Ishikawa (cell line): Measurements from ENCODE around the gene RBM41.

Experiments used
- CEBPB ChIP-seq: IDR thresholded peaks from 2 replicates; pipeline ENCODE4 v1.6.1; 2012
- CREB1 ChIP-seq: IDR thresholded peaks from 2 replicates; pipeline ENCODE4 v1.6.1; 2012; ENCODE audit warnings: low read depth
- EP300 ChIP-seq: IDR thresholded peaks from 2 replicates; pipeline ENCODE4 v1.6.1; 2012; ENCODE audit warnings: borderline replicate concordance
- NFIC ChIP-seq: IDR thresholded peaks from 2 replicates; pipeline ENCODE4 v1.6.1; 2012
- RAD21 ChIP-seq: IDR thresholded peaks from 2 replicates; pipeline ENCODE4 v1.6.1; 2012; ENCODE audit warnings: low read depth
- REST ChIP-seq: IDR thresholded peaks from 2 replicates; pipeline ENCODE4 v1.6.1; 2012; ENCODE audit warnings: low read depth, mild to moderate bottlenecking
- TCF12 ChIP-seq: IDR thresholded peaks from 2 replicates; pipeline ENCODE4 v1.6.1; 2012; ENCODE audit warnings: low read depth
- USF1 ChIP-seq: IDR thresholded peaks from 2 replicates; pipeline ENCODE4 v1.6.1; 2012
- YY1 ChIP-seq: IDR thresholded peaks from 2 replicates; pipeline ENCODE4 v1.6.1; 2012; ENCODE audit warnings: low read depth
- ZBTB7A ChIP-seq: IDR thresholded peaks from 2 replicates; pipeline ENCODE4 v1.6.1; 2012; ENCODE audit warnings: low read depth
- TF ChIP-seq, protein P1 (sequence below): IDR thresholded peaks from 2 replicates; pipeline ENCODE4 v1.6.1; 2012

GRCh38 chrX:107119283-107119682 is 661 bp upstream of the RBM41 start:
- TF ChIP-seq CEBPB: no peak
- no peak for TF ChIP-seq REST
- no peak for TF ChIP-seq USF1
- no peak for TF ChIP-seq RAD21
- TF ChIP-seq CREB1: no peak
- TF ChIP-seq YY1: no peak
- TF ChIP-seq, protein P1, sequence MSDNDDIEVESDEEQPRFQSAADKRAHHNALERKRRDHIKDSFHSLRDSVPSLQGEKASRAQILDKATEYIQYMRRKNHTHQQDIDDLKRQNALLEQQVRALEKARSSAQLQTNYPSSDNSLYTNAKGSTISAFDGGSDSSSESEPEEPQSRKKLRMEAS: no peak
- TF ChIP-seq EP300: no peak
- no peak for TF ChIP-seq NFIC
- TF ChIP-seq ZBTB7A: no peak
- TF ChIP-seq TCF12: no peak
